Measurements from ENCODE around the gene HNMT. TPM values are rescaled to one million over a fixed set of nuclear protein-coding genes. Genes with fewer than 3 reads are reported as not detected.

The HNMT gene
- total RNA-seq (2014; rRNA removed; shearing (Covaris generic)), result 24.3 and 24.7 TPM in 2 replicates

DNA sequence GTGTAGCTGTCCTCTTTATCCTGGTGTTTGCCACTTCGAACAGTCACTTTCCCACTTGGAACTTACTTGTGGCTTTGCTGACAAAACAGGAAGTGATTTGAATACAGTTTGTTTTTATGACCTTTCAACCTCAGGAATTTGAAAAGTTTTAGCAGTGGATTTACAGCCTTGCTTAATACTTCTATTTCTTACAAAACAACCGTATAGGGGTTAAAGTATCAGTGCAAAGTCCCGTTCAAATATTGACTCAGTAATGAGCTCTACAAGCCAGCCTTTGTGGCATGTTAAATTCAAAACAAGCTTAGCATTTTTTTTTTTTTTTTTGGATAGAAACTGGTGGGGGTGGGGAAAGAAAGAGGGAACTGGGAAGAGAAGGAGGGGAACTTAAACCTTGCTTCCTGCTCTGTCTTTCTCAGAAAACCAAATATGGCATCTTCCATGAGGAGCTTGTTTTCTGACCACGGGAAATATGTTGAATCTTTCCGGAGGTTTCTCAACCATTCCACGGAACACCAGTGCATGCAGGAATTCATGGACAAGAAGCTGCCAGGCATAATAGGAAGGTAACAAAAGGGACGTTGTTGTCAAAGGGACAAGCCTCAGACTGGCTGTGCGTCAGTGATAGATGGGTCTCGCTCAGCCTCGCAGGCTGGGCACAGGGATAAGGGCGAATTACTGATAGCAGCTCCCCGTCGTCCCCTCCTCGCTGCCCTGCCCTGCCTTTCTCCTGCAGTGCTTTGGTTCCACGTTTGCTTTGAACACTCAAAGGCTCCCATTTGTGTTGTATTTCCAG, at the start of gene HNMT:
HNMT (plus strand) TSS at position 408 of the 793 bp plus-strand sequence; CDS start at position 427, 19 bp downstream.

Measured in A375 (cell line).